HEK293 (cell line): ENCODE data around the gene TAS1R3.

Experiments
- GLIS2 ChIP-seq: fragments of 450-650 bp; formaldehyde crosslinking; IDR thresholded peaks from 2 replicates; pipeline ENCODE4 v1.5.1; 2016; ENCODE audit warnings: missing biosample characterization, missing genetic modification characterization
- HOXD13 ChIP-seq: sonication (generic); formaldehyde crosslinking; IDR thresholded peaks from 2 replicates; pipeline ENCODE4 v1.8.0; 2022; ENCODE audit warnings: missing genetic modification reagents, borderline replicate concordance
- KLF1 ChIP-seq: fragments of 450-650 bp; formaldehyde crosslinking; IDR thresholded peaks from 2 replicates; pipeline ENCODE4 v1.5.1; 2016; ENCODE audit warnings: missing biosample characterization, missing genetic modification characterization
- KLF16 ChIP-seq: fragments of 450-650 bp; formaldehyde crosslinking; IDR thresholded peaks from 2 replicates; pipeline ENCODE4 v1.5.1; 2017; ENCODE audit warnings: missing biosample characterization, missing genetic modification characterization
- KLF17 ChIP-seq: fragments of 450-650 bp; formaldehyde crosslinking; IDR thresholded peaks from 2 replicates; pipeline ENCODE4 v1.5.1; 2016; ENCODE audit warnings: missing biosample characterization, missing genetic modification characterization
- OVOL3 ChIP-seq: fragments of 450-650 bp; formaldehyde crosslinking; IDR thresholded peaks from 2 replicates; pipeline ENCODE4 v1.5.1; 2016; ENCODE audit warnings: missing biosample characterization, missing genetic modification characterization
- PATZ1 ChIP-seq: fragments of 450-650 bp; formaldehyde crosslinking; IDR thresholded peaks from 2 replicates; pipeline ENCODE4 v1.5.1; 2016; ENCODE audit warnings: missing biosample characterization, missing genetic modification characterization
- SP2 ChIP-seq: fragments of 450-650 bp; formaldehyde crosslinking; IDR thresholded peaks from 2 replicates; pipeline ENCODE4 v1.5.1; 2016; ENCODE audit warnings: missing biosample characterization, missing genetic modification characterization
- SP7 ChIP-seq: fragments of 450-650 bp; formaldehyde crosslinking; IDR thresholded peaks from 2 replicates; pipeline ENCODE4 v1.5.1; 2016; ENCODE audit warnings: missing biosample characterization, missing genetic modification characterization
- ZBTB26 ChIP-seq: fragments of 450-650 bp; formaldehyde crosslinking; optimal IDR thresholded peaks from 2 replicates; pipeline ENCODE3; 2016; ENCODE audit warnings: missing biosample characterization, mild to moderate bottlenecking, missing genetic modification characterization
- ZBTB48 ChIP-seq: fragments of 450-650 bp; formaldehyde crosslinking; IDR thresholded peaks from 2 replicates; pipeline ENCODE4 v1.5.1; 2016; ENCODE audit warnings: missing biosample characterization, missing genetic modification characterization
- ZBTB7A ChIP-seq: fragments of 450-650 bp; formaldehyde crosslinking; IDR thresholded peaks from 2 replicates; pipeline ENCODE4 v1.5.1; 2016; ENCODE audit warnings: low read depth, missing biosample characterization, missing genetic modification characterization
- ZFHX2 ChIP-seq: fragments of 450-650 bp; formaldehyde crosslinking; conservative IDR thresholded peaks from 2 replicates; pipeline ENCODE4 v1.5.1; 2016; ENCODE audit warnings: missing biosample characterization, missing genetic modification characterization
- ZNF146 ChIP-seq: fragments of 450-650 bp; formaldehyde crosslinking; IDR thresholded peaks from 2 replicates; pipeline ENCODE4 v1.5.1; 2016; ENCODE audit warnings: missing biosample characterization, missing genetic modification characterization
- ZNF19 ChIP-seq: fragments of 450-650 bp; formaldehyde crosslinking; IDR thresholded peaks from 2 replicates; pipeline ENCODE4; 2016; ENCODE audit warnings: missing biosample characterization, missing genetic modification characterization, low read depth
- ZNF214 ChIP-seq: fragments of 450-650 bp; formaldehyde crosslinking; IDR thresholded peaks from 2 replicates; pipeline ENCODE4 v1.5.1; 2017; ENCODE audit warnings: missing biosample characterization, mild to moderate bottlenecking, missing genetic modification characterization, borderline replicate concordance
- ZNF223 ChIP-seq: fragments of 450-650 bp; formaldehyde crosslinking; IDR thresholded peaks from 2 replicates; pipeline ENCODE4 v1.5.1; 2016; ENCODE audit warnings: missing biosample characterization, missing genetic modification characterization
- ZNF248 ChIP-seq: fragments of 450-650 bp; formaldehyde crosslinking; IDR thresholded peaks from 2 replicates; pipeline ENCODE4 v1.5.1; 2017; ENCODE audit warnings: missing biosample characterization, missing genetic modification characterization
- ZNF302 ChIP-seq: fragments of 450-650 bp; formaldehyde crosslinking; IDR thresholded peaks from 2 replicates; pipeline ENCODE4 v1.5.1; 2016; ENCODE audit warnings: missing biosample characterization, missing genetic modification characterization, low read depth
- ZNF398 ChIP-seq: fragments of 450-650 bp; formaldehyde crosslinking; IDR thresholded peaks from 2 replicates; pipeline ENCODE4 v1.5.1; 2017; ENCODE audit warnings: missing biosample characterization, missing genetic modification characterization
- ZNF548 ChIP-seq: fragments of 450-650 bp; formaldehyde crosslinking; IDR thresholded peaks from 2 replicates; pipeline ENCODE4 v1.5.1; 2016; ENCODE audit warnings: missing biosample characterization, missing genetic modification characterization
- ZNF561 ChIP-seq: fragments of 450-650 bp; IDR thresholded peaks from 2 replicates; pipeline ENCODE4 v1.5.1; 2018; ENCODE audit warnings: missing biosample characterization, missing genetic modification characterization, borderline replicate concordance
- ZNF571 ChIP-seq: fragments of 450-650 bp; formaldehyde crosslinking; IDR thresholded peaks from 2 replicates; pipeline ENCODE4 v1.5.0; 2017; ENCODE audit warnings: missing biosample characterization, missing genetic modification characterization
- ZNF624 ChIP-seq: fragments of 450-650 bp; formaldehyde crosslinking; IDR thresholded peaks from 2 replicates; pipeline ENCODE4 v1.5.1; 2017; ENCODE audit warnings: missing biosample characterization, missing genetic modification characterization
- ZNF658 ChIP-seq: fragments of 450-650 bp; formaldehyde crosslinking; IDR thresholded peaks from 2 replicates; pipeline ENCODE4; 2016; ENCODE audit warnings: missing biosample characterization, missing genetic modification characterization
- ZNF677 ChIP-seq: fragments of 450-650 bp; IDR thresholded peaks from 2 replicates; pipeline ENCODE4 v1.5.0; 2018; ENCODE audit warnings: missing biosample characterization, mild to moderate bottlenecking, missing genetic modification characterization, moderate library complexity
- ZSCAN16 ChIP-seq: fragments of 450-650 bp; formaldehyde crosslinking; IDR thresholded peaks from 2 replicates; pipeline ENCODE4 v1.5.1; 2016; ENCODE audit warnings: missing biosample characterization, missing genetic modification characterization
- ZXDB ChIP-seq: fragments of 450-650 bp; formaldehyde crosslinking; IDR thresholded peaks from 2 replicates; pipeline ENCODE4 v1.5.1; 2016; ENCODE audit warnings: missing biosample characterization, missing genetic modification characterization
- TF ChIP-seq, protein P1 (sequence below): fragments of 450-650 bp; formaldehyde crosslinking; IDR thresholded peaks from 2 replicates; pipeline ENCODE4 v1.5.1; 2017; ENCODE audit warnings: missing biosample characterization, missing genetic modification characterization
- TF ChIP-seq, protein P2 (sequence below): fragments of 450-650 bp; IDR thresholded peaks from 2 replicates; pipeline ENCODE4 v1.5.1; 2018; ENCODE audit warnings: missing biosample characterization, mild to moderate bottlenecking, missing genetic modification characterization

TAS1R3 gene

DNA sequence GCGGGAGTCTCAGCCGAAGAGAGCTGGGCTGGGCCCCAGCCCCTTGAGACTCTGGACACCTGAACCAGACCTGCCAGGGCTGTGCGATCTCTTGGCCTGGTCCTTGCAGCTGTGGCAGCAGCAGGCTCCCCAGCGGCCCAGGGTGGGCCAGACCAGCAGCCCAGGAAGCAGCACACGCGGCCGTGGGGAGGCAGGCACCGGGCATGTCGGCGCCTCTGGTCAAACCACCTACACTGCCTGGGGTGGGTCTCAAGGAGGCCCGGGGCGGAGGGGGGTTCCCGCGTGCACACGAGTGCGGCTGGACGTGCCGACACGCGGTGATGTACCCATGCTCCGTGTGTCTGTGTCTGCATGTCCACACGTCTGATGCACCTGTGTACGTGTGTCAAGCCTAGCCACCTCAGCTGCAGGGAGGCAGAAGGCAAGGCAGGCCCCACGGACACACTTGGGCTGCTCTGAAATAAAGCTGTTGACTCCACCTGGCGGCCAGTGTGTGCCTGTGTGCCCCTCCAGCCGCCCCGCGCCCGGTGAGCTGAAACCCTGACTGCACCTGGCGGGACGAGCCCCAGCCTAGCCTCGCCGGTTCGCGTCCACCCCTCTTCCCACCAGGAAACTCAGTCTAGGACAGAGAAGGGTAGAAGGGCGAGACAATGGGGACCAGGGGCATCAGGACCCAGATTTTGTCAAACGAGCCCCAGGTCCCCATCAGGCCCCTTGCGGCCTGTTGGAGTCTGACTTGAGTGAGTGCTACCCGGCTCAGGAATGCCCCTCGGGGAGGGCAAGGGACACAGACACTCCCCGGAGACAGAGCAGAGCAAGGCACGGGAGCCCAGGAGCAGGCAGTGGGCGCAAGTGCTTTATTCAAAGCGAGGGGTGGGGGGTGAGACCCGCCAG, 39.3 kb upstream of the TAS1R3 start (continued):
- no peak for TF ChIP-seq SP2 (tag by site-specific recombination)
- peak; percentile 65; the same call in 1 of the 2 replicates for TF ChIP-seq KLF17
- TF ChIP-seq ZNF561, result no peak
- no peak for TF ChIP-seq ZNF214 (tag by site-specific recombination)
- TF ChIP-seq SP7 (tag by site-specific recombination), result peak; percentile 41
- TF ChIP-seq GLIS2 (tag by site-specific recombination), result peak; percentile 62
- TF ChIP-seq ZNF248, result no peak
- TF ChIP-seq ZBTB26 (tag by site-specific recombination), result no peak
- TF ChIP-seq KLF16 (tag by site-specific recombination), result no peak
- TF ChIP-seq OVOL3 (tag by site-specific recombination), result no peak
- no peak for TF ChIP-seq ZSCAN16 (tag by site-specific recombination)
- no peak for TF ChIP-seq ZNF398 (tag by site-specific recombination)
- TF ChIP-seq ZBTB7A, result peak; percentile 60; the same call in 1 of the 2 replicates
- no peak for TF ChIP-seq HOXD13 (CRISPR knock-in tag)
- no peak for TF ChIP-seq ZNF548
- TF ChIP-seq PATZ1, result peak; percentile 60
- TF ChIP-seq ZNF624 (tag by site-specific recombination), result no peak
- TF ChIP-seq ZNF658, result no peak
- TF ChIP-seq KLF1, result no peak; the same call in 1 of the 2 replicates
- TF ChIP-seq, protein P1, sequence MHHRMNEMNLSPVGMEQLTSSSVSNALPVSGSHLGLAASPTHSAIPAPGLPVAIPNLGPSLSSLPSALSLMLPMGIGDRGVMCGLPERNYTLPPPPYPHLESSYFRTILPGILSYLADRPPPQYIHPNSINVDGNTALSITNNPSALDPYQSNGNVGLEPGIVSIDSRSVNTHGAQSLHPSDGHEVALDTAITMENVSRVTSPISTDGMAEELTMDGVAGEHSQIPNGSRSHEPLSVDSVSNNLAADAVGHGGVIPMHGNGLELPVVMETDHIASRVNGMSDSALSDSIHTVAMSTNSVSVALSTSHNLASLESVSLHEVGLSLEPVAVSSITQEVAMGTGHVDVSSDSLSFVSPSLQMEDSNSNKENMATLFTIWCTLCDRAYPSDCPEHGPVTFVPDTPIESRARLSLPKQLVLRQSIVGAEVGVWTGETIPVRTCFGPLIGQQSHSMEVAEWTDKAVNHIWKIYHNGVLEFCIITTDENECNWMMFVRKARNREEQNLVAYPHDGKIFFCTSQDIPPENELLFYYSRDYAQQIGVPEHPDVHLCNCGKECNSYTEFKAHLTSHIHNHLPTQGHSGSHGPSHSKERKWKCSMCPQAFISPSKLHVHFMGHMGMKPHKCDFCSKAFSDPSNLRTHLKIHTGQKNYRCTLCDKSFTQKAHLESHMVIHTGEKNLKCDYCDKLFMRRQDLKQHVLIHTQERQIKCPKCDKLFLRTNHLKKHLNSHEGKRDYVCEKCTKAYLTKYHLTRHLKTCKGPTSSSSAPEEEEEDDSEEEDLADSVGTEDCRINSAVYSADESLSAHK (tag by site-specific recombination), result no peak
- TF ChIP-seq ZNF223 (tag by site-specific recombination), result no peak
- TF ChIP-seq ZNF302 (tag by site-specific recombination), result no peak
- TF ChIP-seq ZNF19 (tag by site-specific recombination), result no peak
- no peak for TF ChIP-seq ZNF677 (tag by site-specific recombination)
- TF ChIP-seq, protein P2, sequence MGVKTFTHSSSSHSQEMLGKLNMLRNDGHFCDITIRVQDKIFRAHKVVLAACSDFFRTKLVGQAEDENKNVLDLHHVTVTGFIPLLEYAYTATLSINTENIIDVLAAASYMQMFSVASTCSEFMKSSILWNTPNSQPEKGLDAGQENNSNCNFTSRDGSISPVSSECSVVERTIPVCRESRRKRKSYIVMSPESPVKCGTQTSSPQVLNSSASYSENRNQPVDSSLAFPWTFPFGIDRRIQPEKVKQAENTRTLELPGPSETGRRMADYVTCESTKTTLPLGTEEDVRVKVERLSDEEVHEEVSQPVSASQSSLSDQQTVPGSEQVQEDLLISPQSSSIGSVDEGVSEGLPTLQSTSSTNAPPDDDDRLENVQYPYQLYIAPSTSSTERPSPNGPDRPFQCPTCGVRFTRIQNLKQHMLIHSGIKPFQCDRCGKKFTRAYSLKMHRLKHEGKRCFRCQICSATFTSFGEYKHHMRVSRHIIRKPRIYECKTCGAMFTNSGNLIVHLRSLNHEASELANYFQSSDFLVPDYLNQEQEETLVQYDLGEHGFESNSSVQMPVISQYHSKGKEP (tag by site-specific recombination), result no peak
- no peak; the same call in none of the 2 replicates for TF ChIP-seq ZBTB48
- no peak for TF ChIP-seq ZNF571
- TF ChIP-seq ZNF146 (tag by site-specific recombination), result no peak
- TF ChIP-seq ZFHX2 (tag by site-specific recombination), result no peak
- 0 out of 2 replicates have a peak, but pooled peaks have one; percentile 23 for TF ChIP-seq ZXDB (tag by site-specific recombination)
